ENCODE measurements around the gene GP2.

DNA sequence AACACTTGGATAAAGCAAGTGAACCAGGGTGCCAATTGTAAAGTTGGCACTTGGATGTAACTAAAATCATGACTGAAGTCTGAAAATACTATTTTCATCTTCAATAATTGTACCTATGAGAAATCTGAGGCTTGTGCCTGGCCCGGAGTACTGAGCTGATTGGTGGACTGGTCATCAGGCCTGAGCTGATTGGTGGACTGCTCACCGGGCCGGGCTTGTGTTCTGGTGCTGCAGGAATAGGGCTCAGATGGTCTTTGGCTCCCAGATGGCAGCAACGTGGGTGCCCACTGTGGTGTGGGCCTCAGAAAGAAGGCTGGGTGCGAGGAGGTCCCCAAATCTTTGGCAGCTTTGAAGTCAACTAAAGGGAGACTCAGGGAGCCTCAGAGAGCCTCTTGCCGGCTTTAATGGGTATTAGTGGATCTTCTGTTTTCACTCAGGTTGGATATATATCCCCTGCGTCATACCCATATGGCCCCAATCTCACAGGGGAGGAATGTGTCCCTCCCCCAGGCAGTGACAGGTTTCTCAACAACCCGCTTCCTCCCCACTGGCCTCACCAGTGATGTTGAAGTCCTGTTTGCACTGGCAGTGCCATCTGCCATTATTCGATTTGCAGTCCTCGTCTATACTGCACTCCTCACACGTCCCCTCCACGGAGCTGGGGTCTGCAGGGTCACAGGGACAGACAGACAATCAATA is 20.5 kb upstream of the GP2 start:
- TF ChIP-seq POLR2A (IDR thresholded peaks at IDR 0.05): no peak
- TF ChIP-seq, protein P1, sequence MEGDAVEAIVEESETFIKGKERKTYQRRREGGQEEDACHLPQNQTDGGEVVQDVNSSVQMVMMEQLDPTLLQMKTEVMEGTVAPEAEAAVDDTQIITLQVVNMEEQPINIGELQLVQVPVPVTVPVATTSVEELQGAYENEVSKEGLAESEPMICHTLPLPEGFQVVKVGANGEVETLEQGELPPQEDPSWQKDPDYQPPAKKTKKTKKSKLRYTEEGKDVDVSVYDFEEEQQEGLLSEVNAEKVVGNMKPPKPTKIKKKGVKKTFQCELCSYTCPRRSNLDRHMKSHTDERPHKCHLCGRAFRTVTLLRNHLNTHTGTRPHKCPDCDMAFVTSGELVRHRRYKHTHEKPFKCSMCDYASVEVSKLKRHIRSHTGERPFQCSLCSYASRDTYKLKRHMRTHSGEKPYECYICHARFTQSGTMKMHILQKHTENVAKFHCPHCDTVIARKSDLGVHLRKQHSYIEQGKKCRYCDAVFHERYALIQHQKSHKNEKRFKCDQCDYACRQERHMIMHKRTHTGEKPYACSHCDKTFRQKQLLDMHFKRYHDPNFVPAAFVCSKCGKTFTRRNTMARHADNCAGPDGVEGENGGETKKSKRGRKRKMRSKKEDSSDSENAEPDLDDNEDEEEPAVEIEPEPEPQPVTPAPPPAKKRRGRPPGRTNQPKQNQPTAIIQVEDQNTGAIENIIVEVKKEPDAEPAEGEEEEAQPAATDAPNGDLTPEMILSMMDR (IDR thresholded peaks at IDR 0.05): no peak

Data from lower leg skin (tissue), 3 donors.